ENCODE data around the gene EPS8L3. TPM values are rescaled to one million over a fixed set of nuclear protein-coding genes. Genes with fewer than 3 reads are reported as not detected.

The EPS8L3 gene
- total and polyA plus RNA-seq, 2 of the 8 experiments (the other 6 are each of a cell fraction or from before 2014, with no cell fraction given): not detected

DNA sequence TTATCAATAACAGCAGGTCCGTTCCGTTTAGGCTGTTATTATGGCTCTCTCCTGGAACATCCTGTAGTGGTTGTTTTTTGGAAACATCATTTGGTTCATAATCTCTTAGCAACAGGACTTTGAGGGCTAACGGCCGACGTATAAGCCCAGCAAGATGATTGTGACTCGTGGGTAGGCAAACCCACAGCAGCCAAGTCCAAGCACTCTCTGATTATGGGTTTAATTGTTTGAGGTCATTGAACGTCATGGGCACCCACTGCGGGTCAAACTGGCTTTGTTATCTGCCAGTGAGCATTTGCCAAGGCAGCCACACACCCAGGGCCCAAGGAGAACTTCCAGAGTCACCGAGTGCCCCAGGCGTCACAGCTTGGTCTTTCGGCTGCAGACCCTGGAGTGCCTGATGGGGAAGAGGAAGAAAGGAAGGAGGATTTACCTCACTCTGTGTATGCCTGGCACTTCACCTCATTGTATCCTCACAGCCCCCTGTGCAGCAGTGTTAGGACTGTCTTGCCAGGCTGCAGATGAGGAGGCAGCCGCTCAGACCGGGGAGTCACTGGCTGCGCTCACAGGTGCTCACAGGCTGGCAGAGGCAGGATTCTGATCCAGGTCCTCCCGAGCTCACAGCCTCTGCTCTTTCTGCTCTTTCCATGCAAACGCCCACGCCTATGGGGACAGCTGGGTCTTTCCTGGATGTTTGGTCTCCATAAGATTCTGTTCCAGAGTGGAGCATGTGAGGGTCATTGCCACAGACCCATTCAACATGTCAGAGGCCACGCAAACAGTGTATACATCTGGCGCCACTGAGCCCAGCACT, 30.8 kb upstream of the EPS8L3 start:
- Histone ChIP-seq H4K91ac (replicated peaks; ENCODE audit: insufficient read length, low read length) (no peak overlapping the region), H2BK12ac (ENCODE audit: low read depth, low read length) (no peak overlapping the region; the same call in 1 of the 2 replicates), H3K27ac (ENCODE audit: low read depth, low read length) (no peak overlapping the region), H3K56ac (replicated peaks; ENCODE audit: insufficient read length, low read depth, low read length) (no peak overlapping the region), H4K5ac (ENCODE audit: insufficient read length, low read depth, low read length) (no peak overlapping the region), H3K79me2 (ENCODE audit: control insufficient read depth in 1 of 2, insufficient read depth in 2 of 2, low read length in 2 of 2) (no peaks in the 10 kb centered on the region), H4K8ac (ENCODE audit: extremely low read depth, insufficient read depth, low read length) (no peak overlapping the region), H3K4me1 (replicated peaks in 1 of 4; ENCODE audit: control insufficient read depth in 3 of 4, insufficient read depth in 4 of 4, low read length in 3 of 4) (peaks cover 0 to 18% (median 7%) of the 10 kb centered on the region in 4 experiments; a peak in 6 of 7 replicates), H3K36me3 (ENCODE audit: control insufficient read depth in 2 of 4, insufficient read depth in 4 of 4, low read length in 3 of 4) (no peaks in the 10 kb centered on the region), H3K79me1 (ENCODE audit: low read depth, low read length) (no peaks in the 10 kb centered on the region), H2BK5ac (ENCODE audit: low read depth, low read length) (no peak overlapping the region), H3K23ac (ENCODE audit: insufficient read length) (no peak overlapping the region), H2BK120ac (replicated peaks; ENCODE audit: low read depth, low read length) (no peak overlapping the region), H3K14ac (ENCODE audit: insufficient read length) (no peak overlapping the region), H3K4ac (replicated peaks; ENCODE audit: insufficient read length, low read depth, low read length) (no peak overlapping the region), H3K9me3 (ENCODE audit: insufficient read depth in 2 of 2, low read depth in 1 of 2, low read length in 1 of 2) (no peaks in the 10 kb centered on the region), H3K4me3 (ENCODE audit: extremely low read depth in 1 of 4, insufficient read depth in 2 of 4, low read depth in 3 of 4, low read length in 4 of 4) (no peak overlapping the region), H3K9ac (replicated peaks in 1 of 4; ENCODE audit: extremely low read depth in 1 of 4, low read depth in 3 of 4, low read length in 3 of 4) (no peak overlapping the region), H2BK20ac (ENCODE audit: low read length) (no peak overlapping the region), H3K23me2 (ENCODE audit: low read depth, low read length) (no peaks in the 10 kb centered on the region), H2BK15ac (ENCODE audit: low read length) (no peak overlapping the region), H4K20me1 (replicated peaks in 1 of 2; ENCODE audit: control insufficient read depth in 1 of 2, insufficient read depth in 2 of 2, low read length in 2 of 2) (no peaks in the 10 kb centered on the region), H3K4me2 (ENCODE audit: insufficient read depth in 1 of 2, low read depth in 2 of 2, low read length in 2 of 2) (no peak overlapping the region), H3K27me3 (replicated peaks in 1 of 4; ENCODE audit: control insufficient read depth in 3 of 4, extremely low read depth in 1 of 4, insufficient read depth in 3 of 4, low read length in 3 of 4) (peaks cover 0 to 3% (median 2%) of the 10 kb centered on the region in 4 experiments; a peak in 2 of 7 replicates), H2AFZ (ENCODE audit: low read length) (peak overlapping the region; percentile 3; the same call in 1 of the 2 replicates), H3K18ac (ENCODE audit: extremely low read depth, low read length) (no peak overlapping the region; the same call in 1 of the 2 replicates), H2AK5ac (ENCODE audit: low read depth, low read length) (no peak overlapping the region)
- WGBS, 2 experiments (ENCODE audit: extremely low coverage in 1 of 2, insufficient coverage in 1 of 2, insufficient read length in 1 of 2, insufficient replicate concordance in 2 of 2, low coverage in 1 of 2, low lambda C conversion rate in 2 of 2, missing lambda C conversion rate in 1 of 2): 90% methylated on average over 19 of the region's 19 CpGs; no CpG with 5 or more reads in 1 of the 2 experiments
- FAIRE-seq (no peak), DNase-seq (ENCODE audit: low read depth in 1 of 2, low spot score in 2 of 2) (no peak)
- ChIA-PET POLR2A (ENCODE audit: partially characterized antibody) (no interaction called here), CTCF (ENCODE audit: partially characterized antibody) (interaction anchor here (0.7 to 27.2 kb wide), 4 partner anchors 10 to 186 kb away, joined by 3 to 700 read pairs (median 110); partner anchors contain the start of gene AHCYL1)
- TF ChIP-seq SAP30 (IDR thresholded peaks at IDR 0.05; ENCODE audit: insufficient read depth, insufficient replicate concordance, low read length): no peak
- TF ChIP-seq TAF1 (IDR thresholded peaks at IDR 0.05; ENCODE audit: low read depth, low read length): no peak
- TF ChIP-seq ASH2L (IDR thresholded peaks at IDR 0.05; ENCODE audit: low read length): no peak
- no peak for TF ChIP-seq YY1 (IDR thresholded peaks at IDR 0.05; ENCODE audit: low read depth, low read length)
- TF ChIP-seq ZNF274 (IDR thresholded peaks at IDR 0.05; ENCODE audit: borderline replicate concordance, extremely low read depth, low read length): no peak
- TF ChIP-seq, protein P1, sequence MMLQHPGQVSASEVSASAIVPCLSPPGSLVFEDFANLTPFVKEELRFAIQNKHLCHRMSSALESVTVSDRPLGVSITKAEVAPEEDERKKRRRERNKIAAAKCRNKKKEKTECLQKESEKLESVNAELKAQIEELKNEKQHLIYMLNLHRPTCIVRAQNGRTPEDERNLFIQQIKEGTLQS (IDR thresholded peaks at IDR 0.05; ENCODE audit: insufficient read depth, low read depth, low read length): no peak
- TF ChIP-seq CREB1 (IDR thresholded peaks at IDR 0.05): no peak
- no peak for TF ChIP-seq FOSL1 (IDR thresholded peaks at IDR 0.05; ENCODE audit: insufficient read depth, low read depth, low read length)
- no peak for TF ChIP-seq CHD1 (IDR thresholded peaks at IDR 0.05; ENCODE audit: low read depth, low read length)
- TF ChIP-seq BCL11A (IDR thresholded peaks at IDR 0.05; ENCODE audit: low read depth in 2 of 2, low read length in 2 of 2): no peak

Data from H1 (cell line).